ENCODE data around the gene VWA3B.
"Not testable (repeated sequence)": the region's sequence is repeated elsewhere in the genome, so short reads cannot be mapped to it uniquely, and the experiment has no call there.

VWA3B gene, protein sequence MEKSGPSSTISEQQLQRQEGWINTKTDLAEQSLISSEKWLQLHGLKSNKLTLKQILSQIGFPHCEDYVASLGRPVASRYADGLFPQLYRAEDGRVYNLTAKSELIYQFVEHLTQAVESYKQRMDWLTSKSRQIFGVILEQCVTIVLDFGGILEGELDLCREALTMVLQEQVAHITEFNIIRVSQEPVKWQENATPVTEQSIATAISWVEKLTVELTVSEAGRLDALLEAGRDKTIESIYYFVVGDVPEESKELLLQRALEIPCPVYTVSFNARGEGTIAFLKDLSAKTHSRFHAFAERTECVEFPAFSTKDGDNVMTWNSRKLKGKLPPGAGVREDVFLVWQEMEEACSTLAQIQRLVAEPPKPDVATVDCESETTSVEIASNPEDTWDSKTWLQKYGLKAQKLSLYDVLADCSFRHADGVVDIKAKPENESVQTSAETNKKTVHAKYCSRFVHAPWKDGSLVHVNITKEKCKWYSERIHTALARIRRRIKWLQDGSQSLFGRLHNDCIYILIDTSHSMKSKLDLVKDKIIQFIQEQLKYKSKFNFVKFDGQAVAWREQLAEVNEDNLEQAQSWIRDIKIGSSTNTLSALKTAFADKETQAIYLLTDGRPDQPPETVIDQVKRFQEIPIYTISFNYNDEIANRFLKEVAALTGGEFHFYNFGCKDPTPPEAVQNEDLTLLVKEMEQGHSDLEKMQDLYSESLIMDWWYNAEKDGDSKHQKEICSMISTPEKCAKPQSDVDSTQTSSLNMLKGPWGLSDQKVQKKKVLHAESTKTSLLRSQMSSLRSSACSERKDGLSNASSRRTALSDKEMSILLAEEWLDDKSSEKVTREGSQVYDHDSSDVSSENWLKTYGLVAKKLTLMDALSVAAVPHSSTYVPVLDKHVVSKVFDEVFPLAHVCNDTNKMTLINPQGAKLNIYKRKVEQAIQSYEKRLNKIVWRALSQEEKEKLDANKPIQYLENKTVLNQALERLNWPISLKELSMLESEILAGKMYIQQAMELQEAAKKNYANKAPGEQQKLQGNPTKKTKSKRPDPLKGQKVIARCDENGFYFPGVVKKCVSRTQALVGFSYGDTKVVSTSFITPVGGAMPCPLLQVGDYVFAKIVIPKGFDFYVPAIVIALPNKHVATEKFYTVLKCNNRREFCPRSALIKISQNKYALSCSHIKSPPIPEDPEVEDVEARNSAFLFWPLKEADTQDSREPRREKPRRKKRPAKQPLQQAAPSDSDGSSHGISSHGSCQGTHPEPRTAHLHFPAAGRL (N-terminal part only)

GRCh38 chr2:98086491-98087446 lies at the start of gene VWA3B:
Gene VWA3B, plus strand, starts transcription at chr2:98087167. Its CDS starts 5,926 bp downstream, at chr2:98093093.
- Histone ChIP-seq H3K27me3 (ENCODE audit: control insufficient read depth, insufficient read depth, low read length) (no peaks in the 10 kb centered on the region), H3K4me1 (ENCODE audit: control insufficient read depth, insufficient read depth, low read length) (peaks cover 36% of the 10 kb centered on the region), H3K9me3 (ENCODE audit: control insufficient read depth, low read length) (no peaks in the 10 kb centered on the region), H3K9ac (ENCODE audit: low read length) (peak within 1 kb of the TSS; percentile 94), H3K4me3 (ENCODE audit: low read length) (peak within 1 kb of the TSS; percentile 77), H3K36me3 (ENCODE audit: control insufficient read depth, insufficient read depth, low read length) (no peaks in the 10 kb centered on the region)

GRCh38 chr2:98037206-98037605 lies 49.8 kb upstream of the VWA3B start:
- Histone ChIP-seq H3K27me3 (ENCODE audit: control insufficient read depth, insufficient read depth, low read length) (no peaks in the 10 kb centered on the region), H3K9me3 (ENCODE audit: control insufficient read depth, low read length) (no peaks in the 10 kb centered on the region), H3K9ac (ENCODE audit: low read length) (no peak overlapping the region), H3K4me1 (ENCODE audit: control insufficient read depth, insufficient read depth, low read length) (peaks cover 42% of the 10 kb centered on the region), H3K4me3 (ENCODE audit: low read length) (no peak overlapping the region), H3K36me3 (ENCODE audit: control insufficient read depth, insufficient read depth, low read length) (no peaks in the 10 kb centered on the region)

DNA sequence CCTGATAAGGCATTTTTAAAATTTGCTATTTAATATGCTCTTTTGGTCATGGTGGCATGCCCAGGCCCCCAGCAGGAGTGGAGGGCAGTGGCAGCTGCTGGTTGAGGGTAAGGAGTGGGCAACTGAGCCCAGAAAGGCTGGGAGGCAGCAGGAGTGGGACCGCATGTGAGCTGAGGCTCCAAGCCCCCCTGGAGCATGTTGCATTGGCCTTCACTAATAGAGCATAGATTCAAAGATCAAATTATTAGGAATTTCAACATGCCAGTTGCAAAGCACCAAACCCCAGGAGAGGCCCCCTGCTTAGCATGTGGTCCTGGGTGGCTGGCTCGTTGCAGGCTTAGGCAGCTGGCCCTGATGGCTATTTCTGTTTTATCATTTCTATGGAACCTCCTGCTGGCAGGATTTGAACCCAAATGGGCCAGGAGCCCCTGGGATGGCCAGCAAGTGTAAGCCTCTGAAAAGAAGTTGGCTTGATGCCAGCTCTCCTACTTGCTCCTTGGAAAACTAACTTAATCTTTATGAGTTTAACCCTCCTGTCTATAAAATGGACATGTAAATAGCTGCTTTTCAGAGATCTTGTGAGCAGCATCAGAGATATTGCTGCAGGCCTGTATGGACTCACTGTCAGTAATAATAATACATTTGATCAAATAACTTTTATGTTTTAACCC lies 49.2 kb upstream of the VWA3B start:
- H3K9me3 ChIP-seq (ENCODE audit: control insufficient read depth, low read length), result no peaks in the 10 kb centered on the region
- H3K36me3 ChIP-seq (ENCODE audit: control insufficient read depth, insufficient read depth, low read length), result no peaks in the 10 kb centered on the region
- no peak overlapping the region for H3K4me3 ChIP-seq (ENCODE audit: low read length)
- no peaks in the 10 kb centered on the region for H3K27me3 ChIP-seq (ENCODE audit: control insufficient read depth, insufficient read depth, low read length)
- peaks cover 36% of the 10 kb centered on the region for H3K4me1 ChIP-seq (ENCODE audit: control insufficient read depth, insufficient read depth, low read length)
- H3K9ac ChIP-seq (ENCODE audit: low read length), result no peak overlapping the region

- Histone ChIP-seq H3K9ac (ENCODE audit: low read length) (no peak overlapping the region), H3K4me1 (ENCODE audit: control insufficient read depth, insufficient read depth, low read length) (peaks cover 22% of the 10 kb centered on the region), H3K9me3 (ENCODE audit: control insufficient read depth, low read length) (no peaks in the 10 kb centered on the region), H3K36me3 (ENCODE audit: control insufficient read depth, insufficient read depth, low read length) (no peaks in the 10 kb centered on the region), H3K27me3 (ENCODE audit: control insufficient read depth, insufficient read depth, low read length) (no peaks in the 10 kb centered on the region), H3K4me3 (ENCODE audit: low read length) (no peak overlapping the region)
Measured at GRCh38 chr2:98039085-98039756, 47.7 kb upstream of the VWA3B start.

DNA sequence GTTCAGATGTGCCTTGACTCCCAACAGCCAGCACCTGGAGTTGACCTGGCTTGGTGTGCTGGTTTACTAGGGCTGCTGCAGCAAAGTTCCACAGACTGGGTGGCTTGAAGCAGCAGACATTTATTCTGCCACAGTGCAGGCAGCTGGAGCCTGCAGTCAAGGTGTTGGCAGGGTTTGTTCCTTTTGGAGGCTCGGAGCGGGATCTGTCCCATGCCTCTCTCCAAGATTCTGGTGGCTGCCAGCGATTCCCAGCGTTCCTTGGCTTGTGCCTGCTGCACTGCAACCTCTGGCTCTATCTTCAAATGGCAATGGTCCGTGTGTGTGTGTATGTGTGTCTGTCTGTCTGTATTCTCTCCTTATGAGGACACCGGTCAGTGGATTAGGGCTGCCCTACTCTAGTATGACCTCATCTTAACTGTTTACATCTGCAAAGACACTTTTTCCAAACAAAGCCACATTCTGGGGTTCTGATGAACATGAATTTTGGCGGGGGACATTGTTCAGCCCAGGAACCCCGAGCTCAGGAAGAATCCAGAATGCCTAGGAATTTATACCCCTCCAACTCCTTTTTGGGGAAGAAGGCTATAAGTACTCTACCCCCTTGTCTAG lies 46.5 kb upstream of the VWA3B start:
- no peaks in the 10 kb centered on the region for H3K9me3 ChIP-seq (ENCODE audit: control insufficient read depth, low read length)
- no peak overlapping the region for H3K4me3 ChIP-seq (ENCODE audit: low read length)
- no peaks in the 10 kb centered on the region for H3K36me3 ChIP-seq (ENCODE audit: control insufficient read depth, insufficient read depth, low read length)
- H3K9ac ChIP-seq (ENCODE audit: low read length), result no peak overlapping the region
- H3K27me3 ChIP-seq (ENCODE audit: control insufficient read depth, insufficient read depth, low read length), result no peaks in the 10 kb centered on the region
- peaks cover 22% of the 10 kb centered on the region for H3K4me1 ChIP-seq (ENCODE audit: control insufficient read depth, insufficient read depth, low read length)

DNA sequence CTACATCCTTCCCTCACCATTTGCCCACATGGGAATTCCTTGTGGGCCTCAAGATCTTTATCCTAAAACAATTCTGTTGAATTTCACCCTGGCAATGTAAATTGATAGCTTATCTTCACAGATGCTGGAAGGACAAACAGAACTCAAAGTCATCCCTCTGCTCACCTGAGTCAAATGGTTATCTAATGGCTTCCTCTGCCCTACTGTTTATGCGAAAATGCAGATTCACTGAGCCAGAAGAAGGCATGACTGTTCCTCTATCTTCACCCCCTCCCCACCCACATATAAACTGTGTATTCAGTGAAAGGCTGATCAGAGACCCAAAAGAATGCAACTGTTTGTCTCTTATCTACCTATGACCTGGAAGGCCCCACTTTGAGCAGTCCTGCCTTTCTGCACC lies 43.9 kb upstream of the VWA3B start:
- Histone ChIP-seq H3K4me1 (ENCODE audit: control insufficient read depth, insufficient read depth, low read length) (peaks cover 18% of the 10 kb centered on the region), H3K9me3 (ENCODE audit: control insufficient read depth, low read length) (no peaks in the 10 kb centered on the region), H3K4me3 (ENCODE audit: low read length) (no peak overlapping the region), H3K36me3 (ENCODE audit: control insufficient read depth, insufficient read depth, low read length) (no peaks in the 10 kb centered on the region), H3K27me3 (ENCODE audit: control insufficient read depth, insufficient read depth, low read length) (no peaks in the 10 kb centered on the region), H3K9ac (ENCODE audit: low read length) (no peak overlapping the region)

DNA sequence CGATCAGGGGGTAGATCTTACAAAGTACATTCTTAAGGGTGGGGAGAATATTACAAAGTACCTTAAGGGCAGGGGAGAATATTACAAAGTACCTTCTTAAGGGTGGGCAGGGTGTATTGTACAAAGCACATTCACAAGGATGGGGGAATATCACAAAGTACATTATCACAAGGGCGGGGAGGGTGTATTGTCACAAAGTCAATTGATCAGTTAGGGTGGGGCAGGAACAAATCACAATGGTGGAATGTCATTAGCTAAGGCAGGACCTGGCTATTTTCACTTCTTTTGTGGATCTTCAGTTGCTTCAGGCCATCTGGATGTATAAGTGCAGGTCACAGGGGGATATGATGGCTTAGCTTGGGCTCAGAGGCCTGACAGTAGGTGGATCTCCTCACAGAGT lies 42.2 kb upstream of the VWA3B start:
- H3K9ac ChIP-seq (ENCODE audit: low read length); H3K27me3 ChIP-seq (ENCODE audit: control insufficient read depth, insufficient read depth, low read length); H3K36me3 ChIP-seq (ENCODE audit: control insufficient read depth, insufficient read depth, low read length); H3K9me3 ChIP-seq (ENCODE audit: control insufficient read depth, low read length); H3K4me1 ChIP-seq (ENCODE audit: control insufficient read depth, insufficient read depth, low read length); H3K4me3 ChIP-seq (ENCODE audit: low read length): not testable (repeated sequence)

DNA sequence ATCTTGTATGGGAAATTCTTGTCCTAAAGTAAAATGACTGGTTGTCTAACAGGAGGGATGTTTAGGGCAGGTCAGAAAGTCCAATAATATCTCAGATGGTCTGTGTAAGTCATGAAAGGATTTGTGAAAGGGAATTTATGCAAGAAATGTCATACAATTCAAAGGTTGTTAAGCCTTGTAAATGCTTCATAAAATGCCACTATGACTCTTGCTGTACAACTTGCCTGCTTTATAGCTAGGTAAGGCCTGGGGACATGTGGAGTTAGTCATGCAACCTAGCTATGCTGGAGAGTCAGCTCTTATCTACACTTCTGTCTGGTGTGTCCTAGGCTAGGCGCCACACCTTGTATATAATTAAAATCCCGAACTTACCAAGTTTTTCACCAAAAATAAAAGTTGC lies 36.9 kb upstream of the VWA3B start:
- no peak overlapping the region for H3K4me3 ChIP-seq (ENCODE audit: low read length)
- no peaks in the 10 kb centered on the region for H3K9me3 ChIP-seq (ENCODE audit: control insufficient read depth, low read length)
- H3K9ac ChIP-seq (ENCODE audit: low read length), result no peak overlapping the region
- no peaks in the 10 kb centered on the region for H3K36me3 ChIP-seq (ENCODE audit: control insufficient read depth, insufficient read depth, low read length)
- H3K4me1 ChIP-seq (ENCODE audit: control insufficient read depth, insufficient read depth, low read length), result no peaks in the 10 kb centered on the region
- H3K27me3 ChIP-seq (ENCODE audit: control insufficient read depth, insufficient read depth, low read length), result no peaks in the 10 kb centered on the region

GRCh38 chr2:98058191-98058975 lies 28.6 kb upstream of the VWA3B start:
- H3K36me3 ChIP-seq (ENCODE audit: control insufficient read depth, insufficient read depth, low read length), result no peaks in the 10 kb centered on the region
- no peaks in the 10 kb centered on the region for H3K9me3 ChIP-seq (ENCODE audit: control insufficient read depth, low read length)
- H3K4me3 ChIP-seq (ENCODE audit: low read length), result no peak overlapping the region
- H3K4me1 ChIP-seq (ENCODE audit: control insufficient read depth, insufficient read depth, low read length), result peaks cover 24% of the 10 kb centered on the region
- H3K9ac ChIP-seq (ENCODE audit: low read length), result no peak overlapping the region
- no peaks in the 10 kb centered on the region for H3K27me3 ChIP-seq (ENCODE audit: control insufficient read depth, insufficient read depth, low read length)

DNA sequence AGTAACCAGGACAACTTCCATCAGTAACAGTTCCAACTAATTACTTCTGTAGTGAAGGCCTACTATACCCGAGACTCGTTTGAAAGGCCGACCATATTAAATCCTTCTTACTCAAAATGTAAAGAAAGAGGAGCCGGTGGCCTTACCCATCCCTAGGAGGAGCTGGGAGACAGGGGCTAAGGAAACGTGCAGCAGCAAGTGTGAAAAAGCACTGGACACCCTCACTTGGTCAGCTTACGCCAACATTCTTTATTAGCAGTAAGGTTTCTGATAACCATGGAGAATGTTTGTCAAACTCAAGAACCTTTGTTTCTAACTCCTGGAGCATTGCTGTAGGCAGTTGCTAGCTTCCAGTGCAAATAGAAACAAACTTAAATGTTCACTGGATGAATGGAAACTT lies 26.7 kb upstream of the VWA3B start:
- H3K4me3 ChIP-seq (ENCODE audit: low read length), result no peak overlapping the region
- H3K9me3 ChIP-seq (ENCODE audit: control insufficient read depth, low read length), result no peaks in the 10 kb centered on the region
- peaks cover 24% of the 10 kb centered on the region for H3K4me1 ChIP-seq (ENCODE audit: control insufficient read depth, insufficient read depth, low read length)
- no peaks in the 10 kb centered on the region for H3K27me3 ChIP-seq (ENCODE audit: control insufficient read depth, insufficient read depth, low read length)
- H3K36me3 ChIP-seq (ENCODE audit: control insufficient read depth, insufficient read depth, low read length), result no peaks in the 10 kb centered on the region
- no peak overlapping the region for H3K9ac ChIP-seq (ENCODE audit: low read length)

Data from mucosa of stomach (tissue), 1 donor.